H1 (cell line): Measurements from ENCODE around the gene NBDY. TPM values are rescaled to one million over a fixed set of nuclear protein-coding genes. Genes with fewer than 3 reads are reported as not detected.

Source experiments
- ASH2L ChIP-seq: fragments of 200-600, 300-600 bp; sonication (generic); IDR thresholded peaks from one replicate; pipeline ENCODE4 v1.7.1; 2017; ENCODE audit warnings: low read length
- BACH1 ChIP-seq: IDR thresholded peaks from 2 replicates; pipeline ENCODE4 v1.6.1; 2012; ENCODE audit warnings: low read length, improper control_type of control experiment
- EGR1 ChIP-seq: IDR thresholded peaks from 2 replicates; pipeline ENCODE4 v1.6.1; 2011; ENCODE audit warnings: low read depth, low read length, borderline replicate concordance
- GTF2F1 ChIP-seq: IDR thresholded peaks from 2 replicates; pipeline ENCODE4 v1.6.1; 2012; ENCODE audit warnings: low read depth, low read length, improper control_type of control experiment, borderline replicate concordance
- HDAC2 ChIP-seq, 2 experiments: fragments of 300-600 bp in 1 of 2; sonication (generic) in 1 of 2; IDR thresholded peaks; 2 replicates each; pipeline ENCODE4 v1.6.1; 2011 to 2012; ENCODE audit warnings: low read depth in 2 of 2, low read length in 2 of 2, mild to moderate bottlenecking in 2 of 2, moderate library complexity in 2 of 2, borderline replicate concordance in 1 of 2, inconsistent platforms in 1 of 2
- MAFK ChIP-seq: IDR thresholded peaks from 2 replicates; pipeline ENCODE4 v1.6.1; 2012; ENCODE audit warnings: low read depth, mild to moderate bottlenecking, improper control_type of control experiment, low read length
- SP4 ChIP-seq: IDR thresholded peaks from 2 replicates; pipeline ENCODE4 v1.6.1; 2012; ENCODE audit warnings: low read length, inconsistent platforms
- SUZ12 ChIP-seq: fragments of 200-600 bp; sonication (generic); IDR thresholded peaks from 2 replicates; pipeline ENCODE4 v1.6.1; 2012; ENCODE audit warnings: mild to moderate bottlenecking, inconsistent platforms, low read length, moderate library complexity, mixed read lengths
- TBP ChIP-seq: IDR thresholded peaks from 2 replicates; pipeline ENCODE4 v1.6.1; 2011; ENCODE audit warnings: low read depth, low read length, improper control_type of control experiment
- polyA plus RNA-seq, 7 experiments: library from polyadenylated mRNA; depleted of rRNA in 3 of 7; stranded (reverse) in 5 of 7; unstranded in 2 of 7; fragments of >200 nt in 5 of 7; fragments of 200-250 nt in 2 of 7; gene quantifications; 1 replicate in 5 of 7; 2 replicates in 1 of 7; 4 replicates in 1 of 7; pipeline versions ENCODE4 v1.2.1 to v1.2.3, GENCODE V29; 2011 to 2013; ENCODE audit warnings: missing spikeins in 2 of 7, mixed read lengths in 2 of 7
- total RNA-seq: library from RNA; stranded (reverse); fragmentation: NEBNext Ultra II Directional; extraction: Animal tissue kit (Norgen Biotek cat#: 25700); gene quantifications from 2 replicates; pipeline ENCODE4 v1.2.1, GENCODE V29; 2021
- TF ChIP-seq, protein P1 (sequence below): fragments of 300-600 bp; sonication (generic); IDR thresholded peaks from 2 replicates; pipeline ENCODE4 v1.7.1; 2012; ENCODE audit warnings: low read length, moderate library complexity, mild to moderate bottlenecking, inconsistent platforms; ENCODE audit not compliant: insufficient replicate concordance
- TF ChIP-seq, protein P2 (sequence below): IDR thresholded peaks from 2 replicates; pipeline ENCODE4 v1.6.1; 2011; ENCODE audit warnings: low read length, improper control_type of control experiment

The NBDY gene
- total and polyA plus RNA-seq, 2 of the 8 experiments (the other 6 are each of a cell fraction or from before 2014, with no cell fraction given) = 42.3 to 57.8 TPM

DNA sequence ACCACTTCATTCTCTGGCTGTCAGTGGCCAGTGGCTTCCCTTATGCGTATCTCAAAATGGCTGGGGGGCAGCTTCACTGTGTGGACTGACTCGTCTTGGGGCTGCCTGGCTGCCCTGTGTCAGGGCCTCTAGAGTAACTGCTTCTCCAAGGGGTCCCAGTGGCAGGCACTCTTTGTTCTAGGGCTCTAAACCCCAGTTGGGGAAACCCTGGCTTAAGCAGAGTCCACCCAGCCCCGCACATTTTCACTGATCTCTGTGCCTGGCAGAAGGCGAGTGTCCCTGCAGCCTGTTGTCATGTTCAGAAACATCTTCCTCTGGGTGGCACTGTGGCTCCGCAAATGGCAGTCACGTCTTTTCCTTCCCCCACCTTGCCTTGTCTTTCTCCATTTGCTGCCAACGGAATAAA is 59.7 kb downstream of the NBDY start (continued):
- TF ChIP-seq, protein P1, sequence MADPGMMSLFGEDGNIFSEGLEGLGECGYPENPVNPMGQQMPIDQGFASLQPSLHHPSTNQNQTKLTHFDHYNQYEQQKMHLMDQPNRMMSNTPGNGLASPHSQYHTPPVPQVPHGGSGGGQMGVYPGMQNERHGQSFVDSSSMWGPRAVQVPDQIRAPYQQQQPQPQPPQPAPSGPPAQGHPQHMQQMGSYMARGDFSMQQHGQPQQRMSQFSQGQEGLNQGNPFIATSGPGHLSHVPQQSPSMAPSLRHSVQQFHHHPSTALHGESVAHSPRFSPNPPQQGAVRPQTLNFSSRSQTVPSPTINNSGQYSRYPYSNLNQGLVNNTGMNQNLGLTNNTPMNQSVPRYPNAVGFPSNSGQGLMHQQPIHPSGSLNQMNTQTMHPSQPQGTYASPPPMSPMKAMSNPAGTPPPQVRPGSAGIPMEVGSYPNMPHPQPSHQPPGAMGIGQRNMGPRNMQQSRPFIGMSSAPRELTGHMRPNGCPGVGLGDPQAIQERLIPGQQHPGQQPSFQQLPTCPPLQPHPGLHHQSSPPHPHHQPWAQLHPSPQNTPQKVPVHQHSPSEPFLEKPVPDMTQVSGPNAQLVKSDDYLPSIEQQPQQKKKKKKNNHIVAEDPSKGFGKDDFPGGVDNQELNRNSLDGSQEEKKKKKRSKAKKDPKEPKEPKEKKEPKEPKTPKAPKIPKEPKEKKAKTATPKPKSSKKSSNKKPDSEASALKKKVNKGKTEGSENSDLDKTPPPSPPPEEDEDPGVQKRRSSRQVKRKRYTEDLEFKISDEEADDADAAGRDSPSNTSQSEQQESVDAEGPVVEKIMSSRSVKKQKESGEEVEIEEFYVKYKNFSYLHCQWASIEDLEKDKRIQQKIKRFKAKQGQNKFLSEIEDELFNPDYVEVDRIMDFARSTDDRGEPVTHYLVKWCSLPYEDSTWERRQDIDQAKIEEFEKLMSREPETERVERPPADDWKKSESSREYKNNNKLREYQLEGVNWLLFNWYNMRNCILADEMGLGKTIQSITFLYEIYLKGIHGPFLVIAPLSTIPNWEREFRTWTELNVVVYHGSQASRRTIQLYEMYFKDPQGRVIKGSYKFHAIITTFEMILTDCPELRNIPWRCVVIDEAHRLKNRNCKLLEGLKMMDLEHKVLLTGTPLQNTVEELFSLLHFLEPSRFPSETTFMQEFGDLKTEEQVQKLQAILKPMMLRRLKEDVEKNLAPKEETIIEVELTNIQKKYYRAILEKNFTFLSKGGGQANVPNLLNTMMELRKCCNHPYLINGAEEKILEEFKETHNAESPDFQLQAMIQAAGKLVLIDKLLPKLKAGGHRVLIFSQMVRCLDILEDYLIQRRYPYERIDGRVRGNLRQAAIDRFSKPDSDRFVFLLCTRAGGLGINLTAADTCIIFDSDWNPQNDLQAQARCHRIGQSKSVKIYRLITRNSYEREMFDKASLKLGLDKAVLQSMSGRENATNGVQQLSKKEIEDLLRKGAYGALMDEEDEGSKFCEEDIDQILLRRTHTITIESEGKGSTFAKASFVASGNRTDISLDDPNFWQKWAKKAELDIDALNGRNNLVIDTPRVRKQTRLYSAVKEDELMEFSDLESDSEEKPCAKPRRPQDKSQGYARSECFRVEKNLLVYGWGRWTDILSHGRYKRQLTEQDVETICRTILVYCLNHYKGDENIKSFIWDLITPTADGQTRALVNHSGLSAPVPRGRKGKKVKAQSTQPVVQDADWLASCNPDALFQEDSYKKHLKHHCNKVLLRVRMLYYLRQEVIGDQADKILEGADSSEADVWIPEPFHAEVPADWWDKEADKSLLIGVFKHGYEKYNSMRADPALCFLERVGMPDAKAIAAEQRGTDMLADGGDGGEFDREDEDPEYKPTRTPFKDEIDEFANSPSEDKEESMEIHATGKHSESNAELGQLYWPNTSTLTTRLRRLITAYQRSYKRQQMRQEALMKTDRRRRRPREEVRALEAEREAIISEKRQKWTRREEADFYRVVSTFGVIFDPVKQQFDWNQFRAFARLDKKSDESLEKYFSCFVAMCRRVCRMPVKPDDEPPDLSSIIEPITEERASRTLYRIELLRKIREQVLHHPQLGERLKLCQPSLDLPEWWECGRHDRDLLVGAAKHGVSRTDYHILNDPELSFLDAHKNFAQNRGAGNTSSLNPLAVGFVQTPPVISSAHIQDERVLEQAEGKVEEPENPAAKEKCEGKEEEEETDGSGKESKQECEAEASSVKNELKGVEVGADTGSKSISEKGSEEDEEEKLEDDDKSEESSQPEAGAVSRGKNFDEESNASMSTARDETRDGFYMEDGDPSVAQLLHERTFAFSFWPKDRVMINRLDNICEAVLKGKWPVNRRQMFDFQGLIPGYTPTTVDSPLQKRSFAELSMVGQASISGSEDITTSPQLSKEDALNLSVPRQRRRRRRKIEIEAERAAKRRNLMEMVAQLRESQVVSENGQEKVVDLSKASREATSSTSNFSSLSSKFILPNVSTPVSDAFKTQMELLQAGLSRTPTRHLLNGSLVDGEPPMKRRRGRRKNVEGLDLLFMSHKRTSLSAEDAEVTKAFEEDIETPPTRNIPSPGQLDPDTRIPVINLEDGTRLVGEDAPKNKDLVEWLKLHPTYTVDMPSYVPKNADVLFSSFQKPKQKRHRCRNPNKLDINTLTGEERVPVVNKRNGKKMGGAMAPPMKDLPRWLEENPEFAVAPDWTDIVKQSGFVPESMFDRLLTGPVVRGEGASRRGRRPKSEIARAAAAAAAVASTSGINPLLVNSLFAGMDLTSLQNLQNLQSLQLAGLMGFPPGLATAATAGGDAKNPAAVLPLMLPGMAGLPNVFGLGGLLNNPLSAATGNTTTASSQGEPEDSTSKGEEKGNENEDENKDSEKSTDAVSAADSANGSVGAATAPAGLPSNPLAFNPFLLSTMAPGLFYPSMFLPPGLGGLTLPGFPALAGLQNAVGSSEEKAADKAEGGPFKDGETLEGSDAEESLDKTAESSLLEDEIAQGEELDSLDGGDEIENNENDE = no peak
- TF ChIP-seq EGR1 = no peak
- TF ChIP-seq BACH1 = no peak
- no peak for TF ChIP-seq SP4
- no peak for TF ChIP-seq HDAC2 (IDR thresholded peaks at IDR 0.05; ENCODE audit: borderline replicate concordance in 1 of 2, low read depth in 2 of 2, low read length in 2 of 2)
- no peak for TF ChIP-seq ASH2L
- TF ChIP-seq SUZ12 = no peak
- TF ChIP-seq MAFK = no peak
- TF ChIP-seq, protein P2, sequence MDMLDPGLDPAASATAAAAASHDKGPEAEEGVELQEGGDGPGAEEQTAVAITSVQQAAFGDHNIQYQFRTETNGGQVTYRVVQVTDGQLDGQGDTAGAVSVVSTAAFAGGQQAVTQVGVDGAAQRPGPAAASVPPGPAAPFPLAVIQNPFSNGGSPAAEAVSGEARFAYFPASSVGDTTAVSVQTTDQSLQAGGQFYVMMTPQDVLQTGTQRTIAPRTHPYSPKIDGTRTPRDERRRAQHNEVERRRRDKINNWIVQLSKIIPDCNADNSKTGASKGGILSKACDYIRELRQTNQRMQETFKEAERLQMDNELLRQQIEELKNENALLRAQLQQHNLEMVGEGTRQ = no peak
- TF ChIP-seq GTF2F1 = no peak
- no peak for TF ChIP-seq TBP
